Suppressor macrophage treated with lipopolysaccharide for 1 hour (primary cell): ENCODE results near the gene RGS13.

ENCODE experiments used
- DNase-seq, 3 donors: peaks; one replicate each; pipeline ENCODE4 v3.0.0-alpha.2; 2020 to 2022

RGS13 gene, protein sequence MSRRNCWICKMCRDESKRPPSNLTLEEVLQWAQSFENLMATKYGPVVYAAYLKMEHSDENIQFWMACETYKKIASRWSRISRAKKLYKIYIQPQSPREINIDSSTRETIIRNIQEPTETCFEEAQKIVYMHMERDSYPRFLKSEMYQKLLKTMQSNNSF

DNA sequence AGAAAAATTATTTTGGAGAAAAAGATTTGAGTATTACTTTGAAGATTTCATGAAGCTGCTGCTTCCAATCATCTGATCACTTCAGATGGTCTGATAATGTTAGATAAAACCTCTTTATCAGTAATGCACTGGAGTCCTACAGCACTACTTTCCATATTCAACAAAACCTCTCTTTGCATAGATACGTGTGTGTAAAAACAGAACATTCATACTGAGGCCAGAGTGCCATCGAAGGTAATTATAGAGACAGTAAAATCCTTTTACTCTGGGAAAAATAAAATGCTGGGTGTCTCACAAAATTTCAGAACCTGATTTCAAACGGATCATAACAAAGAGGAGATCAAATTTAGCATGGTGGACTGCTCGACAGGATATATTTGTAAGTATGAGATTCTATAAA, at the start of gene RGS13:
RGS13 (plus strand) TSS at position 209 of the 400 bp plus-strand sequence. CDS start 8,188 bp downstream, outside the sequence.
- no peak for DNase-seq

DNA sequence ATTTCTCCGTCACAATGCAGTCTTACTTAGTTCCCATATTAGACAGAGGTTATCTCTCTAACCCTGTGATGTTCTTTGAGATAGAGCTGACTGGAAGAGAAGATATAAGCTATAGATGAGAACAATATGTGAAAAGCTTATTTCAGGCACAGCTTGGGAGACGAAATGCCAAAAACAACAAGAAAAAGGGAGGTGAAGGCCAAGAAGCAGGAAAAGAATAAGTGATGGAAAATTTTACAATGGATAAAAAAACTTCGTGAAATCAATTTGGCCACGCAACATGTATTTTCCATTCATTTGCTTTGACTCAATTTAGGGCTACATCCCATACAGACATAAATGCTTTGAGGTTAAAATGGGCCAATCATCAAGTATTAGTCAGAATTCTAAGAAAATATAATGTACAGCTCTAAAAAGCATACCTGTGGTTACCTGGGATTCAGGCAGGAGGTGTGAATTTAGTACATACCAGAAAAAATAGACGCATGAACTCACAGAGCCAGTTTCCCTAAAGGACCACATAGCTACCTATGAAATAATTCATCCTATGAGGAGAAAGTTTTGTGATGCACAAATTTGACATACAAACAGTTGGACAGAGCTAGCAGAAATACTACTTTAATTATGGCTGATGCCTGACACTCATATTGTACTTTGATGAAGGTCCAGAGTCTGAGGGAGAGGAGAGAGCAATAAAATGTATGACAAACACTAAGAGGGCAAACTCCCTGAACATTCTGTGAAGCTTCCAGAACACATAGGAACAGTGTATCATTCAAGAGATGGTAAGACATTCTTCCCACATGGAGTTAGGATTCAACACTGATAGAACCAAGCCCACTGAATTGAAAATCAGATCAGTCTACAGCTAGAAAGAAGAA, 48.3 kb upstream of the RGS13 start:
- DNase-seq: no peak

DNA sequence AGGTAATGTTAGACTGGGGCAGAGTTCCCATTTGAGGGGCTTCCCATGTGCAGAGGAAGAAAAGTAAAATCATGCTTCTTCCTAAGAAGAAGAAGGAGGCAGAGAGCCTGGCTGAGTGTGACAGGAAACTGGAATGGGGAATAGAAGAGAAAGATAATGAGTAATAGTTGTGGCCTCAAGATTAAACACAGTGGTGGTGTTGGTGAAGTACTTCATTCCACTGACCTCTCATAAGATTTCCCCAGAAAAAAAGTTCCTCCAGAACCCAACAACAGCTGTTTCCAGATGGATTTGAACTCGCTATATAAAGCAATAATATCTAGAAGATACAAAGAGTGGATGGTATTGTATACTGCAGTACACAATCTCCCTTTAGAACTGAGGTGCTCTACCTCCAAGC, 47.4 kb upstream of the RGS13 start:
- DNase-seq: no peak

DNA sequence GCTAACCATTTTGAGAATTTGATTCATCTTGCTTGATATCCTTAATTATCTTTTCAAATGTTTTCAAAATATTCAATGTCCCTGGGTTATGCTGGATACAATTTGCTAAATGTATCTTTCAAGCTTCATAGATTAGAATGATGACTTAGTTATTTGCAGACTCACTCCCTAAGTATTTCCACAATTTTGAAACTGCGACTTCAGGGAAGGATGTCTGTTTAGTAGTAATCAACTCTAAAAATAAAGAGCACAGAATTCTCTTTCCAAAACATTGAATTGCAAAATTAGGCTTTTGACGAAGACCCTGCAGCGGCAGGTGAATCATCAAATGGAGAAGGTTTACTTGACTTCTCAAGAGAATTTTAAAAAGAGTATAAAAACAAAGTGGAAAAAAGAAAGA, 46.1 kb upstream of the RGS13 start:
- peak in 1 of 3 donors; percentile 15 for DNase-seq

DNA sequence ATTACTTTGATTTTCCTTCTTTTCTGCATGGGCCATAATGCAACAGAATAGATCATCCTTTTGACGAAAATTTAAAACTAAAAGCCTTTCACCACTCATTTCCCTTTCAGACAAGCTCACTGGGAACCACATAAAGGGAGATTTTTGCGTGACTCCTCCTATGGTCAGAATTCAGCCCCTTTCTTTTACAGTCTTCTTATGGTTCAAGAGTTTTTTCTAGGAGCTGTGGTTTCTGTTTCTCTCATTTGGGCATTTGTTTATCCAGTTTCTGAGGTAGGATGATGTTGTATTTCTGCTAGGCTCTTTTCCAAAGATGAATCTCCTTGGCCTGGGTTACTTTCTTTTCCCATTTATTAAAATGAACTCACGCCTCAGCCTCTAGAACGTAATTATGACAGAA, 43.4 kb upstream of the RGS13 start:
- peak in 1 of 3 donors; percentile 48 for DNase-seq

DNA sequence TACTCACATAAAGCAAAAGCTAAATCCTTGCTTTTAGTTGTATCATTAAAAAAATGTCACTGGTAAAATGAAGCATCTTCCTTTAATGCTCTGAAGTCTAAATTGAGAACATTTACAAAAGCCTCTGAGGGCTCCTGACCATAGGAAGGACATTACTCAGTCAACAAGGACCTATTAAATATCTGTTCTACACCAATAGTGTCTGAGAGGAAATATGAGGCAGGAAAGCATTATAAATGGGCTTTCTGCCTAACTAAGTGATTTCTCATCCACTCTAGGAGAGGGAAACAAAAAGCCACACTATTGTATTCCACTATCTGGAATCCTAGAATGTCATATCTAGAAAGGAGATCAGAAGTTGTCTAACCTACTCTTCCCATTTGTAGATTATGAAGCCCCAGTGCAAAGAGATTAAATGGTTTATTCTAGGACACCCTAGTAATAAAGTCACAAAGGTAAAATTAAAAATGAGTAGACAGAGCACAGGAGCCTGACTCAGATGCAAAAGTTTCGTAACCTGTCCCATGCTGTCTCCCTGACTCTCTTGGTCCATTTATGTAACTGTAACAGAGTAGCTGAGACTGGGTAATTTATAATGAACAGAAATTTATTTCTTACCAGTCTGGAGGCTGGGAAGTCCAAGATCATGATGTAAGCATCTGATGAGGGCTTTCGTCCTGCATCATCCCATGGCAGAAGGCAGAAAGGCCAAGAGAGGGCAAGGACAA, 42.8 kb upstream of the RGS13 start:
- DNase-seq: peak; percentile 61 to 77 (median 64)

DNA sequence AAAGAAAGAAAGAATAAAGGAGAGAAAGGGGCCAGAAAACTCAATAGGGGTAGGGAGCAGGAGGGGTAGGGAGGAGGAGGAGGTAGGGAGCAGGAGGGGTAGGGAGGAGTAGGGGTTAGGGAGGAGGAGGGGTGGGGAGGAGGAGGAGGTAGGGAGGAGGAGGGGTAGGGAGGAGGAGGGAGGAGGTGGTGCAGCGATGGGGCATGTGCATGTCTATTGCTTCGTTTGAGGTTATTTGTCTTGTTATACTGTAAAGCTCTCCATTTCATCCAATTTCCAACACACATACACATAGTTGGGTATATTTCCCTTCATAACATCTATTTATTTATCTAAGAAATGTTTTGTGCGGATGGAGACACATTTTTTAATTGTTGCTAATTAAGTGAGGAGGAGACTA, 40.6 kb upstream of the RGS13 start:
- DNase-seq: no peak

DNA sequence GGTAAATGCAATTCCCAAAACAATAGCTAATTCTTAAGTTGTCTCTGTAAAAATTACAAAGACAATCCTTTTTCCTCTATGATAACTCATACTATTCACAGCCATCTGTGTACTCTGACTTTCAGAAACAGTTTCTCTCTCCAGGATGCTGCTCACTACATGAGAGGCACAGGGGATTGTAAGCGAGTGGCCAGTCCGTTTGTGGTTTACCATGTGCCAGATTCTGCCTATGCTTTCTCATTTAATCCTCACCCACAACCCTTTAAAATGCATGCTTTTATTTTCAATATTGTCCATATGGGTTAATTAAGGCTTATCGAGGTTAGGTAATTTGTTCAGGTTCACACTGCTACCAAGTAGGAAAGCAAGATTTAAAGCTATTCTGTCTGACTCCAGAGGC, 37.4 kb upstream of the RGS13 start:
- DNase-seq: no peak

DNA sequence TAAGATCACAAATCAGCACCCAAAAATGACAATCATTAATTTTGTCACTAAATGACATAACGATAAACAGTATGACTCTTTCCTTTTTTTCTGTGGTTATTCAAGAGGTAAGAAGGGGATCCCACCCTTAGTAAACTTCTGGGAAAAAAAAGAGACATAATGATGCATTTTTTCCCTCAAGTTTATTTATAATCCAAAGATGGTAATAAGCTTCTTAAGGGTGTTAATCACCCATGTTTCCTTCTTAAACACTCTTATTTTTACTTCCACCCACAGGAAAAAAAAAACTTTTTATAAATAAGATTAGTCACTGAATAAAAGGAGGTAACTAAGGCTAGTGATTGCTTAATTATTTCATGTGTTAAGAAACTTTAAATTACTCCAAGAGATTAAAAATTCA, 35.7 kb upstream of the RGS13 start:
- DNase-seq: peak; percentile 16 to 83 (median 63)

DNA sequence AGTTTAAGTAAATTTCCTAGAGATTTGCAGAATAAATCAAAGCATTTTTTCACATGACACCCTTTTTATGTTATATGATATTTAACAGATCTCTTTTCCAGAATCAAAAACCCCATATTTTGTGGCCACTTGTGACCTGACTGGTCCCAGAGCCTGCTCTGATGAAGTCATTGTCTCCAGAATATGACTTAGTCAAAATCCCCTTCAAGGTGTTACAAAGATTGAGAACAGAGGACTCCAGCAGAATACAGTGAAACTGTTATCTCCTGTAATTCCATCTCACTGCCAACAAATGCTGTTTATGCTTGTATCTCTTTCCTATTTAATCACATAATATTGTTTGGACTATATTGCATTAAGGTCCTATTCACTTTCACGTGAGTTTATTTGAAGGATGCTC, 34.8 kb upstream of the RGS13 start:
- peak; percentile 41 to 59 (median 44) for DNase-seq

DNA sequence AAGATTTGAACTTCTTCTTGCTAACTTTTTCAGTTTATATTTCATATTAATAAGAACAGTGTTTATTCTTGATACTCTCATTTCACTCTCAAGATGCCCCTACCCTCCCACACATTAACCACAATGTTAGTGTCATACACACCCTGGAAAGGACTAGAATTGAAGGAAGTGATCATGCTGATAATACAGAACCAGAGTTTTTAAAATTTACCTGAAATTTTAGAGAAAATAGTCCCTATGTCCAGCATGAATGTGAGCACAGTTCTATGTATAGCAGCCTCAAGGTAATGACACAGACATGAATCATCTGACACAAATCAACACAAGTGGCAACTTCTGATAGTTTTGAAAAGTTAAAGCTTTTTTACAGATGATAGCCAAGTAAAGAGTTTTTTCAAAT, 34.4 kb upstream of the RGS13 start:
- DNase-seq: peak; percentile 50 to 69 (median 63)

DNA sequence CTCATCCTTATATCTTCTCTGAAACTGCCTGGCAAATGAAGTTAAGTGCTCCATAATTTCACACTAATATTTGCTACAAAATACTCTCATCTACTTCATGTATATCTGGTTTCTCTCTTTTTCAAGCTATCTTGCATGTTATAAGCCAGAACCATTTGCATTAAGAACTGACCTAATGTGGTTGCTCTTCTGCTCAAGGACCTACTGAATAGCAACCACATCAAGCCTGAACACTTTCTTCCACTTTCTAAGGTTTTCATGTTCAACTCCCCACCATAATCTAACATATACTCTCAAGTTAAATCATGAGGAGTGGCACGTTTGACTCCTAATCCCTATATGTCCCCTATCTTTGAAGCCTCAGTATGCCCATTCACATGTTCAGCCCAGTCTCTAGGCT, 33.2 kb upstream of the RGS13 start:
- no peak for DNase-seq

DNA sequence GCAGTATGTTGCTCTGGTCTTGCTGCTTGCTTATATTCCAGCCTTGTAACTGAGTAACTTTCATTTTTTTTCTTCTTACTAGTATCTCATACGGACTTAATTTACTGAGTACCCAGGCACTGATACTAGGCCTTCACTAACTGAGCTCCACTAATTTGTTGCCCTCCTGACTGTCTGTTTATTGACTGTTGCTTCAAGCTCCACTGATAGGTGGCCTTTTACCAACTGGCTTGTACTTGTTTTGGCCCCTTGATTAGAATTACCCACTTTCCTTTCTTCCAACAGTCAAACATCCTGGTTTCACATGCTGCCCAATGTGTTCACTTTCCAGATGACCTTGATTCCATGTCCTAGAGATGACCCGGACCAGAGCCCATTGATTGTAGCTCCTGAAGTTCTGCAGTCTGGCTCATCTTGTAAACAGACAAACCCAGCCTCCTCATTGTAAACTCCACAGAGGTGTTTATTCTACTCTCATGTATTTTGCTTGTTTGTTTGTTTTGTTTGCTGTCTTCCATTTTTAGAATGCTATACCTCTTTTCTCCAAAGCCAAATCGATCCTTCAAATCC, 32.6 kb upstream of the RGS13 start:
- DNase-seq: no peak

DNA sequence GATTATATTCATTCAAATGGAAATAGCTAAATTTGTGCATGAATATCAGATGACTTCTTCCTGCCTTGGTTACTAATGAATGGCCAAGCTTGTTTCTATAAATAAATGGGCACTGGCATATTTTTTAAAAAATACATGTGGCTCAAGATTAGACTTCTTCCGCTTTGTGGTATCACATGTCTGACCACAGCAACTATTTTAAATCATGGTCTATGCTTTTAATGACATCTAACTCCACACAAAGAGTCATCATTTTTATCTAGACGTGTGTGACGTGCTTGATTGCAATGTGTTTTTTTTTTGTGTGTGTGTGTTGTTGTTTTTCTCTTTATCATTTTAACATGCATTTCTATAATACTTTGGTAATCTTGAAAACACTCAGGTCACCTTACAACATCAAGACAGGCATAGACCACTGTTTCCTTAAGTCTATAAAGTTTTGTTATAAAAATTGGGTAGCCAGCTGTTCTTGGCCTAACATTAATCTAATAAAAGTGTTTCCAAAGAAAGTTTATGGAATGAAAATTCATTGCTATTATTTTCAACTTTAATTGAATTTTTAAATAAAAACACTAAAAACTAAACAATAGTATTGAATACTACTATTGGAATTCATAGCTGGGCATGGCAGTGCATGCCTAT, 30.8 kb upstream of the RGS13 start:
- DNase-seq: peak; percentile 48 to 84 (median 78)

DNA sequence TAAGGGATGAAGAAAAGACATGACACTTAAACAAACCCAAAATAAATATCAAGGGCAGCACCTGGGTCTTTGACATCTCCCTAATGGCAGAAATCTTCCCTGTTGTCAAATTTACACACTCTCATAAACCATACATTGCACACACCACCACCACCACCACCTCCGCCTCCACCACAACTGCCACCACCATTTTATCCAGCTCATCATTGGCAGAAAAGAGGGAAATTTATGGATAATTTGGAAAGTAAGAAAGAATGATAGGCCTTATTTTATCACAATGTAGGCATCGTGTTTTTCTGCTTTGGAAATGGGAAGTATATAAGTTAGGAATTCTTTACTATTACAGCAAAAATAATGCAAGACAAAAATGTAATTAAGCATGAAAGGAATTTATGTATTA, 27.3 kb upstream of the RGS13 start:
- no peak for DNase-seq

DNA sequence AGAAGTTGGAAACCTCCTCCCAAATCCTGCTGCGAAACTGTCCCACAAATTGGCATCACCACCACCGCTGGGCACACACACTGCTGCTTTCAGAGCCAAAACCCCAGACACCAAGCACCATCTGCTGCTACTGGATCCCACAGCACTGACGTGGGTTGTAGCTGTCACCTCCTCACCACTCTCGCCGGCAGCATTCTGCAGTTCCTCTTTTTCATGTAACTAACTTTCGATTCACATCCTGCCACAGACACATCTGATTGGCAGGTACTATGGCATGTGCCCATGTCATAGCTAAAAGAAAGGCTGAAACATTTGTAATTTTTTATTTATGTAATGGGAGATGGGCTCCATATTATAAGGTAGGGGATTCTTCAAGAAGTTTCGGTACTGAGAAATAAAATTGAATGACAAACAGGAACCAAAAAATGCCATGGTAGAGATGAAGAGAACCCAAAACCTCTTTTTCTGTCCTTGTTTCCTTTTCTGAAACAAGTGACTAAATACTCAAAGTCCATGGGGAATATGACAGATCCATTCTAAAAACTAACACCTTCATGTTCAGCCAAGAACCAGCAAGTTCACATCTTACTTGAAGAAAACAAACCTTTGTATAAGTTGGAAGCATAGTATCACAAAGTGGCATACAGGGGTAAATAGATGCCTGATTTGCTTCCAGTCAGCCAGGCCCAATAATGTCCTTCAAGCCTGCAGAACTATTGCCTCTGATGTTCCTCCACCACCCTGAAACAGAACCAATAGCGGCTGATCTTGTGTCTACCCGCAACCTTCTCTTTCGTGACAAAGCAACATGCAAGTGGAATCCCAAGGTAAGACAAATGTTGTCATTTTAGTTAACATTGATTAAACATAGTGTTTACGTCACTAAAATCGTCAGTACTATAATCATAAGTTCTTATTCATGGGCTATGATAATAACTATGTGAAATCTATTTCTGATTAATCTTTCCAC, 26.6 kb upstream of the RGS13 start:
- DNase-seq: peak; percentile 87 to 95 (median 90)

DNA sequence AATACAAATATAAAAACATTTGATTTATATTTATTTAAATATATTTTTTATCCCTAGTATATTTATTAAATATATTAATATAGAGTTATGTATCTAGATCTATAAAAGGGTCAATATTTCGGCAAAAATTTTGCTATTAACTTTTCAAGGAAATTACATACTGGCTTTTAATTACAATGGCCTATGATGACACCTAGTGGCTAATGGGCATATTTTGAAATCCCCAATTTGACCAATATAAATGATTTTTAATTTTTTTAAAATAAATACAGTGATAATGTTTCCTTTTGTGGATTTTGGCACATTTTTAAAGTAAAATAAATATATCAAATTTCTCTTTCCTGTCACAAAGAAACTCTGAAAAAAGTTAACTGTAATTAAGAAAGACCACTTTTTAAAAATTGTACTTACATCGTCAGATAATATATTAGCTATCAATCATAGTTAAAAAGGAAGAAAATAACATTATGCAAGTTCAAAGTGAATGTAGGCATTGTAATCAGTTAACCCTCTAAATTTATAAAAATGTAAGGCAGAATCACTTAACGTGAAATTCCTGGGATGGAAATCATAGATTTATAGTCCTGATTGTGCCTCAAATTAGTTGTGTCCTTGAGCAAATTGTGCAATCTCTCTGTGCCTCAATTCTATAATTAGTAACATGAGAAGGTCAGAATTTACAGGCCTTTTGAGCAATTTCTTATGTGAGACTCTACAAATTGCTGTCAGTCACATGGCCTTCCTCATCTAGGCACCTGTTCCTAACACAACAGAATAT, 25.6 kb upstream of the RGS13 start:
- DNase-seq: peak; percentile 51 to 78 (median 72)

DNA sequence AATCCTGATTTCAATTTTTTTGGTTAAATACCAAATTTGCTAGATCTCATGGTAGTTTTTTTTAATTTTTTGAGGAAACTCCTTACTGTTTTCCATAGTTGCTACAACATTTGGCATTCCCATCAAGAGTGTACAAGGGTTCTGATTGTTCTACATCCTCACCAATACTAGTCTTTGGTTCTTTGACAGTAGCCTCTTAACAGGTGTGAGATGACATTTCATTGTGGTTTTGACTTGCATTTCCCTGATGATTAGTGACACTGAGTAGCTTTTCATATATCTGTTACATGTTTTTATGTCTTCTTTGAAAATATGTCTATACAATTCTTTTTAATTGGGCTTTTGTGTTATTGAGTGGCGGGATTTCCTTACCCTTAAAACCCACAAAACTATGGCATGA, 20.9 kb upstream of the RGS13 start:
- DNase-seq: no peak

DNA sequence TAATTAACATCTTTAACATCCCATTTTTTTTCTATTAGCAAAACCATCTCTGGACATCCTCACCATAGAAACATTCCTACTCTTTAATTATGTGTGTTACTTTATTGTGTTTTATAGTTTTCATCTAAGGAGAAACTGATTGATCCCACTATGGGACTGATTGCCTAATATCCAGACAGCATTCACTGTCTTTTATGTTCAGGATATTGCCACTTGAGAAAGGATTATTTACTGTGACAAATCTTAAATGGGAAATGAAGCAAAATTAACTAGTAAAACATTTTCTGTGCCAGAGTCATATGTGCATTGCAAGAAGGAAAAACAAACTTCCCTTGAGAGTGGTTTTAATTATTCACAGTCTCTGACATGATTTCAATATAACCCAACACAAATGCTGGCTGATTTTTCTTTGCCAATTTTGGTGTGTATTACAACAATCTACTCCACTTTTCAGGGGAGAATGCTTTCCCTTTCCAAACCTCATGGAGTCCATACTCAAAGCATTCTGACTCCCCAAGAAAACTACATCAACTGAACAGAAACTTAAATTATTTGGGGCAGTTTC, 15.8 kb upstream of the RGS13 start:
- no peak for DNase-seq
